RWPE2 (cell line): ENCODE measurements around the gene WWOX.

Experiments
- ATAC-seq: fragments of 200-7000 bp; cut with Tn5 transposase; 3 replicates; pipeline ENCODE4 v1.9.1; 2021; ENCODE audit warnings: low read depth
- DNase-seq: peaks from one replicate; pipeline ENCODE4 v3.0.0-alpha.2; 2020; ENCODE audit warnings: low spot score
- H3K27ac ChIP-seq: fragments of 450-650 bp; 2 replicates; pipeline ENCODE4 v1.5.1; 2017; ENCODE audit warnings: mild to moderate bottlenecking; ENCODE audit not compliant: poor library complexity, severe bottlenecking
- H3K27me3 ChIP-seq: fragments of 250-450 bp; sonication (Bioruptor Pico); 2 replicates; pipeline ENCODE4 v1.5.1; 2021; ENCODE audit warnings: mild to moderate bottlenecking, moderate library complexity; ENCODE audit not compliant: insufficient read depth, poor library complexity, severe bottlenecking
- H3K36me3 ChIP-seq: fragments of 250-450 bp; sonication (Bioruptor Pico); 2 replicates; pipeline ENCODE4 v1.5.1; 2020; ENCODE audit warnings: low read depth, mild to moderate bottlenecking, moderate library complexity
- H3K4me1 ChIP-seq: fragments of 250-450 bp; sonication (Bioruptor Pico); 2 replicates; pipeline ENCODE4 v1.5.1; 2021; ENCODE audit warnings: mild to moderate bottlenecking, moderate library complexity; ENCODE audit not compliant: insufficient read depth, poor library complexity, severe bottlenecking
- H3K4me3 ChIP-seq: fragments of 250-450 bp; sonication (Bioruptor Pico); 2 replicates; pipeline ENCODE4 v1.5.1; 2021; ENCODE audit warnings: mild to moderate bottlenecking, moderate library complexity; ENCODE audit not compliant: severe bottlenecking
- H3K9me3 ChIP-seq: fragments of 250-450 bp; sonication (Bioruptor Pico); 2 replicates; pipeline ENCODE4 v1.5.1; 2021; ENCODE audit warnings: mild to moderate bottlenecking, moderate library complexity; ENCODE audit not compliant: severe bottlenecking
- CTCF ChIP-seq: fragments of 450-650 bp; IDR thresholded peaks from one replicate; pipeline ENCODE4 v1.5.1; 2017; ENCODE audit warnings: mild to moderate bottlenecking, moderate library complexity; ENCODE audit not compliant: poor library complexity, severe bottlenecking

WWOX gene

GRCh38 chr16:78161023-78161729 lies 61.7 kb downstream of the WWOX start:
- Histone ChIP-seq H3K27me3 (no peaks in the 10 kb centered on the region), H3K27ac (no peak overlapping the region), H3K36me3 (no peaks in the 10 kb centered on the region), H3K4me3 (no peak overlapping the region), H3K4me1 (no peaks in the 10 kb centered on the region), H3K9me3 (no peaks in the 10 kb centered on the region)
- TF ChIP-seq CTCF = no peak
- DNase-seq (no peak), ATAC-seq (no peak)

DNA sequence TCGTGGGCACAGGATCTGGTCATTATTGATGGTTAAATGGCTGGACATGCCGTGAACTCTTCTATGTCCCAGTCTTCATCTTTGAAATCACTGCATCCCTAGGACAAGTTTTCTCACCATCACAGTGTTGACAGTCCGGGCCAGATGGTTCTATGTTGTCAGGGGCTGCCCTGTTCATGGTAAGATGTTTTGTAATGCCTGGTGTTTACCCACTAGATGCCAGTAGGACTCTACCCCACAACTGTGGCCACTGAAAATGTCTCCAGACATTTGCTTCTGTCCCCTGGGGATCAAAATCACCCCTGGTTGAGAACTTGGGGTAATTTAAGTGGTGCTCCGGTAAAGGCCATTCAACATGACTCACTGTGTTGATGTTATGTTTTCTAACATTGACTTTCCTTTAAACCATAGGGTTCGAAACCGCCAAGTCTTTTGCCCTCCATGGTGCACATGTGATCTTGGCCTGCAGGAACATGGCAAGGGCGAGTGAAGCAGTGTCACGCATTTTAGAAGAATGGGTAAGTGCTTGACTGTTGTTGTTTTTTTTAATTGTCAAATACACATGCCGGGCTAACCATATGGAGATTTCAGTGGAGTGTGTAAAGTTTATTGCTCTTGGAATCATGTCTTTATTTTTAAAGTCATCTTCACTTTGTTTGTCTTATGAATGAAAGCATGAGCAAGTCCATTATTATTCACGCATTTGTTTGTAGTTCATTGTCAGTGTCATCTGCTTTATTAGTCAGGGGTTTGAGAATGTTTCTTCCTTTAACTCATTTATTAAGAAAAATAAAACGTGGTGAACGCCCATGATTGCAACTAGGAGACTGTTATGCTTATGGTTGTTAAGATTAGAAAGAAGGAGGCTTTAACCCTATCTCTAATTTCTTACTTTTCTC lies 64.6 kb downstream of the WWOX start:
- Histone ChIP-seq H3K36me3 (no peaks in the 10 kb centered on the region), H3K4me3 (no peak overlapping the region), H3K4me1 (no peaks in the 10 kb centered on the region), H3K27ac (no peak overlapping the region), H3K27me3 (no peaks in the 10 kb centered on the region), H3K9me3 (no peaks in the 10 kb centered on the region)
- ATAC-seq (no peak), DNase-seq (no peak)
- TF ChIP-seq CTCF = no peak

DNA sequence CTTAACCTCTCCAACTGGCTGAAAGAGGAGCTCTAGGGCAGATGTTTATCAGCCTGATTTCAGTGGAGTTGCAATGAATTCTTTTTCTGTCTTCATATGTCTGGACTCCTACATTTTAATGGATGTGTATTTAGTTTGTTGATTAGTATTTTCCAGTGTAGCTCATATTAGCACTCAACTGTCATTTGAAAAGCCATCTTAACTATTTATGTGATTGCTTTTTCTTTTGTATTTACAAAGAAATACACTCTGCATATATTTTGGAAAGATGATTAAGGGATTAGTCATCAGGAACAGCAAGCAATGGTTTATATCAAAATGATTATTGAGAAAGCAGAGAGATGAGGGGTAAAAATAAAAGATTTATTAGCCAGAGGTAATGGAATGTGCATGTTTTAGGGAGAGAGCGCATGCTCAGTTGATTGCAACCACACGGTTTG lies 71.1 kb downstream of the WWOX start:
- no peak for TF ChIP-seq CTCF
- no peaks in the 10 kb centered on the region for H3K36me3 ChIP-seq
- no peaks in the 10 kb centered on the region for H3K4me1 ChIP-seq
- H3K9me3 ChIP-seq = no peaks in the 10 kb centered on the region
- H3K27ac ChIP-seq = no peak overlapping the region
- ATAC-seq (no peak), DNase-seq (no peak)
- H3K4me3 ChIP-seq = no peak overlapping the region
- no peaks in the 10 kb centered on the region for H3K27me3 ChIP-seq

DNA sequence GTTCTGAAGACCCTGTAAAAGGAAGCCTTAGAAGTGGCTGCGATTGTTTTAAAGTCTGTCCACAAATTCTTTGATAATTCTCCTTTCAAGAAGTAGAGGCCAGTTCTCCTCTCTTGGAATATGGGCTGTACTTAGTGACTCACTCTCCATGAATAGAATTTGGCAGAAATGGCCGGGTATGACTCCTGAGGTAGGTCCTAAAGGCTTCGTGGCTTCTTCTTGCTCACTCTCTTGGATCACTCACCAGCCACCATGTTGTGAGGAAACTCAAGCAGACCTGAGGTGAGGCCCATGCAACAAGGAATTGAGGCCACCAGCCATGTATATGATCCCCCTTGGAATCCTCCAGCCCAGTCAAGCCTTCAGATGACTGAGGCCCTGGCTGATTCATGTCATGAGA lies 75.8 kb downstream of the WWOX start:
- ATAC-seq (no peak), DNase-seq (no peak)
- Histone ChIP-seq H3K4me1 (no peaks in the 10 kb centered on the region), H3K4me3 (no peak overlapping the region), H3K9me3 (no peaks in the 10 kb centered on the region), H3K27me3 (no peaks in the 10 kb centered on the region), H3K36me3 (no peaks in the 10 kb centered on the region), H3K27ac (no peak overlapping the region)
- TF ChIP-seq CTCF = no peak
